DOHH2 (cell line): ENCODE results near the gene SPOCK1.

Source experiments
- H3F3A ChIP-seq: fragments of 200-600 bp; sonication (generic), shearing (Covaris generic); 2 replicates; pipeline ENCODE4 v1.6.0; 2016; ENCODE audit warnings: antibody characterized with exemption, mild to moderate bottlenecking; ENCODE audit not compliant: control insufficient read depth, insufficient read depth
- H3K27ac ChIP-seq: fragments of 200-600 bp; sonication (generic); 2 replicates; pipeline ENCODE4 v1.5.1; 2014; ENCODE audit warnings: low read depth, mild to moderate bottlenecking, low read length, moderate library complexity
- H3K27me3 ChIP-seq: fragments of 200-600 bp; sonication (generic); 2 replicates; pipeline ENCODE4 v1.6.1; 2014; ENCODE audit warnings: mild to moderate bottlenecking, low read length, mixed read lengths; ENCODE audit not compliant: control insufficient read depth
- H3K36me3 ChIP-seq: fragments of 200-600 bp; sonication (generic); 2 replicates; pipeline ENCODE4 v1.6.1; 2014; ENCODE audit warnings: mild to moderate bottlenecking, low read length, moderate library complexity, mixed read lengths; ENCODE audit not compliant: control insufficient read depth
- H3K4me1 ChIP-seq: fragments of 200-600 bp; sonication (generic); 2 replicates; pipeline ENCODE4 v1.6.1; 2014; ENCODE audit warnings: mild to moderate bottlenecking, low read length, mixed read lengths; ENCODE audit not compliant: control insufficient read depth
- H3K4me2 ChIP-seq: fragments of 200-600 bp; sonication (generic); 2 replicates; pipeline ENCODE4 v1.6.0; 2014; ENCODE audit warnings: mild to moderate bottlenecking, low read length, moderate library complexity
- H3K4me3 ChIP-seq: fragments of 200-600 bp; sonication (generic); 2 replicates; pipeline ENCODE4 v1.5.1; 2014; ENCODE audit warnings: mild to moderate bottlenecking, low read length, mixed read lengths
- H3K79me2 ChIP-seq: fragments of 200-600 bp; sonication (generic); 2 replicates; pipeline ENCODE4 v1.6.1; 2014; ENCODE audit warnings: mild to moderate bottlenecking, low read length, mixed read lengths; ENCODE audit not compliant: control insufficient read depth
- H3K9me2 ChIP-seq: fragments of 200-600 bp; sonication (generic); replicated peaks from 2 replicates; pipeline ENCODE4 v1.6.1; 2014; ENCODE audit warnings: mild to moderate bottlenecking, low read length, mixed read lengths; ENCODE audit not compliant: control insufficient read depth
- H3K9me3 ChIP-seq: fragments of 200-600 bp; sonication (generic); 2 replicates; pipeline ENCODE4 v1.6.1; 2014; ENCODE audit warnings: antibody characterized with exemption, low read length, mixed read lengths; ENCODE audit not compliant: control insufficient read depth, insufficient read depth
- H4K20me1 ChIP-seq: fragments of 200-600 bp; sonication (generic); 2 replicates; pipeline ENCODE4 v1.6.0; 2014; ENCODE audit warnings: low read depth, mild to moderate bottlenecking, antibody characterized with exemption, low read length, moderate library complexity; ENCODE audit not compliant: control insufficient read depth, insufficient read depth
- EZH2phosphoT487 ChIP-seq: fragments of 200-600 bp; sonication (generic); IDR thresholded peaks from 2 replicates; pipeline ENCODE4 v1.6.1; 2017; ENCODE audit warnings: borderline replicate concordance, mild to moderate bottlenecking, antibody characterized with exemption, low read length, moderate library complexity, mixed read lengths
- TF ChIP-seq, protein P1 (sequence below): fragments of 200-600 bp; sonication (generic); IDR thresholded peaks from one replicate; pipeline ENCODE4 v1.5.1; 2014; ENCODE audit warnings: antibody characterized with exemption, mild to moderate bottlenecking, low read depth, low read length; ENCODE audit not compliant: poor library complexity, severe bottlenecking

SPOCK1 gene

DNA sequence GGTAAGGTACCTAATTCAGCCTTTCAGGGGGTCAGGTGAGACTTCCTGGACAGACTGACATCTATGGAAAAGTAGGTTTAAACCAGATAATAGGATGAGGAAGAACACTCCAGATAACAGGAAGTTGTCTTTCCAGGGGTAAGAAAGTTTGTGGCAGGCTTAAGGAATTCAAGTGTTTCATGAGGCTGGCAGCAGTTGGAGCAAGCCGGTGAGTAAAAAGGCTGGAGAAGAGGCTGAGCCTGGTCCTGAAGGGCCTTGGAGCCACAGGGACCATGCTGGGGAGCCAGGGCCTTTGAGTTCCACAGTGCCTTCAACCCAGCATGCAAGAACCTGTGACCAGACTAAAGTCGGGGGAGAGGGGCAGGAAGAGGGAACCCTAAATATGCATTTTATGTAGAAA, 353.4 kb downstream of the SPOCK1 start:
- Histone ChIP-seq H3K27me3 (no peaks in the 10 kb centered on the region), H4K20me1 (no peaks in the 10 kb centered on the region), H3K27ac (no peak overlapping the region), H3K9me2 (no peaks in the 10 kb centered on the region), H3K4me3 (no peak overlapping the region), H3K79me2 (no peaks in the 10 kb centered on the region), H3K4me2 (no peak overlapping the region), H3K4me1 (peaks cover 10% of the 10 kb centered on the region), H3K36me3 (no peaks in the 10 kb centered on the region), H3K9me3 (no peaks in the 10 kb centered on the region), H3F3A (no peaks in the 10 kb centered on the region)
- TF ChIP-seq, protein P1, sequence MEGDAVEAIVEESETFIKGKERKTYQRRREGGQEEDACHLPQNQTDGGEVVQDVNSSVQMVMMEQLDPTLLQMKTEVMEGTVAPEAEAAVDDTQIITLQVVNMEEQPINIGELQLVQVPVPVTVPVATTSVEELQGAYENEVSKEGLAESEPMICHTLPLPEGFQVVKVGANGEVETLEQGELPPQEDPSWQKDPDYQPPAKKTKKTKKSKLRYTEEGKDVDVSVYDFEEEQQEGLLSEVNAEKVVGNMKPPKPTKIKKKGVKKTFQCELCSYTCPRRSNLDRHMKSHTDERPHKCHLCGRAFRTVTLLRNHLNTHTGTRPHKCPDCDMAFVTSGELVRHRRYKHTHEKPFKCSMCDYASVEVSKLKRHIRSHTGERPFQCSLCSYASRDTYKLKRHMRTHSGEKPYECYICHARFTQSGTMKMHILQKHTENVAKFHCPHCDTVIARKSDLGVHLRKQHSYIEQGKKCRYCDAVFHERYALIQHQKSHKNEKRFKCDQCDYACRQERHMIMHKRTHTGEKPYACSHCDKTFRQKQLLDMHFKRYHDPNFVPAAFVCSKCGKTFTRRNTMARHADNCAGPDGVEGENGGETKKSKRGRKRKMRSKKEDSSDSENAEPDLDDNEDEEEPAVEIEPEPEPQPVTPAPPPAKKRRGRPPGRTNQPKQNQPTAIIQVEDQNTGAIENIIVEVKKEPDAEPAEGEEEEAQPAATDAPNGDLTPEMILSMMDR: no peak
- TF ChIP-seq EZH2phosphoT487: no peak

- H3F3A ChIP-seq: no peaks in the 10 kb centered on the region
Observed at GRCh38 chr5:137144656-137145055, 354.5 kb downstream of the SPOCK1 start.

GRCh38 chr5:137142764-137143605, 356.1 kb downstream of the SPOCK1 start:
- Histone ChIP-seq H3K9me3 (no peaks in the 10 kb centered on the region), H3K27me3 (no peaks in the 10 kb centered on the region), H3K4me3 (no peak overlapping the region), H3K4me1 (peaks cover 2% of the 10 kb centered on the region), H3F3A (no peaks in the 10 kb centered on the region), H4K20me1 (no peaks in the 10 kb centered on the region), H3K27ac (no peak overlapping the region), H3K79me2 (no peaks in the 10 kb centered on the region), H3K36me3 (no peaks in the 10 kb centered on the region), H3K9me2 (no peaks in the 10 kb centered on the region), H3K4me2 (no peak overlapping the region)
- TF ChIP-seq EZH2phosphoT487: no peak
- TF ChIP-seq, protein P1: no peak

More at GRCh38 chr5:137144656-137145055, 354.5 kb downstream of the SPOCK1 start:
- no peaks in the 10 kb centered on the region for H3K9me2 ChIP-seq
- no peaks in the 10 kb centered on the region for H3K9me3 ChIP-seq
- H3K36me3 ChIP-seq: no peaks in the 10 kb centered on the region
- H3K79me2 ChIP-seq: no peaks in the 10 kb centered on the region
- no peak overlapping the region for H3K27ac ChIP-seq
- no peak overlapping the region for H3K4me2 ChIP-seq
- peaks cover 10% of the 10 kb centered on the region for H3K4me1 ChIP-seq
- no peaks in the 10 kb centered on the region for H4K20me1 ChIP-seq
- TF ChIP-seq, protein P1: no peak
- no peak for TF ChIP-seq EZH2phosphoT487
- no peaks in the 10 kb centered on the region for H3K27me3 ChIP-seq
- no peak overlapping the region for H3K4me3 ChIP-seq
